GM12801 (cell line): ENCODE data around the gene E2F6.

Source experiments
- CTCF ChIP-seq: IDR thresholded peaks from one replicate; pipeline ENCODE4 v1.5.1; 2011; ENCODE audit warnings: control low read depth; ENCODE audit not compliant: insufficient read length; ENCODE audit errors: extremely low read depth

The E2F6 gene

GRCh38 chr2:11481426-11481788 is 15.4 kb upstream of the E2F6 start:
- no peak for TF ChIP-seq CTCF

- no peak for TF ChIP-seq CTCF
Measured at GRCh38 chr2:11480859-11481258, 14.9 kb upstream of the E2F6 start.

GRCh38 chr2:11480406-11480805 is 14.4 kb upstream of the E2F6 start:
- TF ChIP-seq CTCF = no peak

- no peak for TF ChIP-seq CTCF
Measured at GRCh38 chr2:11478899-11479605, 13.1 kb upstream of the E2F6 start.

GRCh38 chr2:11477994-11478393 is 12.0 kb upstream of the E2F6 start:
- no peak for TF ChIP-seq CTCF

GRCh38 chr2:11473659-11474433 is 7.9 kb upstream of the E2F6 start:
- no peak for TF ChIP-seq CTCF

- no peak for TF ChIP-seq CTCF
Measured at GRCh38 chr2:11467749-11468148, 1.8 kb upstream of the E2F6 start.
